ENCODE results near the gene MPZL3.

GRCh38 chr11:118282606-118283005 is 30.4 kb upstream of the MPZL3 start:
- no peak for TF ChIP-seq ZBTB33 (IDR thresholded peaks at IDR 0.05)
- no peak for TF ChIP-seq YY1 (IDR thresholded peaks at IDR 0.05)

Data from liver (tissue), 1 donor.